H9 (cell line): ENCODE data around the gene ZC3H18. TPM values are rescaled to one million over a fixed set of nuclear protein-coding genes. Genes with fewer than 3 reads are reported as not detected.

Experiments used
- DNase-seq: peaks from one replicate; pipeline ENCODE4 v3.0.0-alpha.2; 2017
- H2AFZ ChIP-seq: one replicate; pipeline ENCODE4 v1.6.1; 2013; ENCODE audit warnings: mild to moderate bottlenecking, low read length, control low read depth, moderate library complexity
- H2AK5ac ChIP-seq: 2 replicates; pipeline ENCODE4 v1.6.1; 2013; ENCODE audit warnings: low read length, control low read depth, mixed read lengths; ENCODE audit not compliant: insufficient read length
- H2BK120ac ChIP-seq: one replicate; pipeline ENCODE4 v1.6.1; 2013; ENCODE audit warnings: low read depth, mild to moderate bottlenecking, low read length, control low read depth, inconsistent platforms; ENCODE audit not compliant: poor library complexity, severe bottlenecking
- H2BK12ac ChIP-seq: 2 replicates; pipeline ENCODE4 v1.6.1; 2013; ENCODE audit warnings: low read length, control low read depth, mixed read lengths, low read depth; ENCODE audit not compliant: insufficient read length
- H2BK15ac ChIP-seq: 2 replicates; pipeline ENCODE4 v1.6.1; 2013; ENCODE audit warnings: low read depth, low read length, control low read depth
- H2BK20ac ChIP-seq: one replicate; pipeline ENCODE4 v1.6.1; 2013; ENCODE audit warnings: low read depth, mild to moderate bottlenecking, low read length, control low read depth, inconsistent platforms; ENCODE audit not compliant: poor library complexity, severe bottlenecking
- H2BK5ac ChIP-seq: 2 replicates; pipeline ENCODE4 v1.6.1; 2013; ENCODE audit warnings: low read length, control low read depth, mixed read lengths; ENCODE audit not compliant: insufficient read length
- H3K14ac ChIP-seq: 2 replicates; pipeline ENCODE4 v1.6.1; 2013; ENCODE audit warnings: low read length, control low read depth; ENCODE audit not compliant: insufficient read depth
- H3K18ac ChIP-seq: 2 replicates; pipeline ENCODE4 v1.6.1; 2013; ENCODE audit warnings: low read depth, mild to moderate bottlenecking, mixed read lengths, low read length, control low read depth; ENCODE audit not compliant: insufficient read length
- H3K23ac ChIP-seq: 2 replicates; pipeline ENCODE4 v1.6.1; 2013; ENCODE audit warnings: low read length, control low read depth, mixed read lengths, low read depth; ENCODE audit not compliant: insufficient read length
- H3K23me2 ChIP-seq: 2 replicates; pipeline ENCODE4 v1.6.1; 2013; ENCODE audit warnings: low read depth, mild to moderate bottlenecking, mixed read lengths, low read length, control low read depth; ENCODE audit not compliant: insufficient read length, poor library complexity, severe bottlenecking
- H3K27ac ChIP-seq: 2 replicates; pipeline ENCODE4 v1.5.1; 2013; ENCODE audit warnings: low read length, control low read depth, mixed read lengths, low read depth; ENCODE audit not compliant: insufficient read length
- H3K27me3 ChIP-seq: 2 replicates; pipeline ENCODE4 v1.6.1; 2013; ENCODE audit warnings: low read length, control low read depth, inconsistent platforms; ENCODE audit not compliant: insufficient read depth
- H3K4ac ChIP-seq: 2 replicates; pipeline ENCODE4 v1.6.1; 2013; ENCODE audit warnings: low read depth, mild to moderate bottlenecking, control low read depth, inconsistent platforms, low read length, moderate library complexity
- H3K4me1 ChIP-seq: 2 replicates; pipeline ENCODE4 v1.6.1; 2013; ENCODE audit warnings: low read length, control low read depth, inconsistent platforms; ENCODE audit not compliant: insufficient read depth
- H3K4me2 ChIP-seq: 2 replicates; pipeline ENCODE4 v1.6.1; 2013; ENCODE audit warnings: low read length, control low read depth, mixed read lengths; ENCODE audit not compliant: insufficient read length, insufficient read depth
- H3K56ac ChIP-seq: 2 replicates; pipeline ENCODE4 v1.6.1; 2013; ENCODE audit warnings: low read depth, mild to moderate bottlenecking, mixed read lengths, low read length, control low read depth; ENCODE audit not compliant: insufficient read length
- H3K79me1 ChIP-seq: 2 replicates; pipeline ENCODE4 v1.6.1; 2013; ENCODE audit warnings: low read depth, mild to moderate bottlenecking, moderate library complexity, low read length, control low read depth, inconsistent platforms; ENCODE audit not compliant: insufficient read depth, poor library complexity, severe bottlenecking
- H3K79me2 ChIP-seq: 2 replicates; pipeline ENCODE4 v1.6.1; 2013; ENCODE audit warnings: low read length, control low read depth, inconsistent platforms; ENCODE audit not compliant: insufficient read depth
- H3K9ac ChIP-seq: 2 replicates; pipeline ENCODE4 v1.6.1; 2013; ENCODE audit warnings: low read length, control low read depth, mixed read lengths; ENCODE audit not compliant: insufficient read length; ENCODE audit errors: extremely low read depth
- H3K9me3 ChIP-seq: one replicate; pipeline ENCODE4 v1.6.1; 2013; ENCODE audit warnings: low read depth, low read length, inconsistent platforms; ENCODE audit not compliant: control insufficient read depth
- H3T11ph ChIP-seq: one replicate; pipeline ENCODE4 v1.6.1; 2013; ENCODE audit warnings: mild to moderate bottlenecking, low read length, control low read depth, inconsistent platforms
- H4K20me1 ChIP-seq: one replicate; pipeline ENCODE4 v1.6.1; 2013; ENCODE audit not compliant: control insufficient read depth, insufficient read length, insufficient read depth
- H4K5ac ChIP-seq: 2 replicates; pipeline ENCODE4 v1.6.1; 2013; ENCODE audit warnings: low read depth, mild to moderate bottlenecking, mixed read lengths, low read length, control low read depth; ENCODE audit not compliant: insufficient read length
- H4K8ac ChIP-seq: replicated peaks from 2 replicates; pipeline ENCODE4 v1.6.1; 2013; ENCODE audit warnings: low read length, control low read depth, mixed read lengths, low read depth; ENCODE audit not compliant: insufficient read length
- H4K91ac ChIP-seq: 2 replicates; pipeline ENCODE4 v1.6.1; 2013; ENCODE audit warnings: low read depth, mild to moderate bottlenecking, moderate library complexity, mixed read lengths, low read length, control low read depth; ENCODE audit not compliant: insufficient read length
- H3K27ac Mint-ChIP-seq, 3 experiments: 2 replicates in 2 of 3; 3 replicates in 1 of 3; pipeline ENCODE4 v1.8.0; 2020 to 2021; ENCODE audit warnings: mixed read lengths in 3 of 3, mild to moderate bottlenecking in 1 of 3, moderate library complexity in 1 of 3
- H3K27me3 Mint-ChIP-seq: 2 replicates; pipeline ENCODE4 v1.8.0; 2021; ENCODE audit warnings: low read depth, mild to moderate bottlenecking, moderate library complexity, mixed read lengths
- H3K36me3 Mint-ChIP-seq, 3 experiments: 2 replicates in 2 of 3; 3 replicates in 1 of 3; pipeline ENCODE4 v1.8.0; 2020 to 2021; ENCODE audit warnings: low read depth in 3 of 3, mixed read lengths in 3 of 3; ENCODE audit not compliant: insufficient read depth in 1 of 3
- H3K4me1 Mint-ChIP-seq, 2 experiments: 2 replicates each; pipeline ENCODE4 v1.8.0; 2020; ENCODE audit warnings: mixed read lengths in 2 of 2
- H3K4me3 Mint-ChIP-seq, 2 experiments: 2 replicates in 1 of 2; 3 replicates in 1 of 2; pipeline ENCODE4 v1.8.0; 2020 to 2021; ENCODE audit warnings: mild to moderate bottlenecking in 2 of 2, mixed read lengths in 2 of 2, moderate library complexity in 1 of 2
- H3K9me3 Mint-ChIP-seq, 2 experiments: 2 replicates in 1 of 2; 3 replicates in 1 of 2; pipeline ENCODE4 v1.8.0; 2020; ENCODE audit warnings: mild to moderate bottlenecking in 2 of 2, mixed read lengths in 2 of 2, moderate library complexity in 1 of 2
- WGBS: extraction: QIAGEN DNeasy Blood & Tissue Kit; methylation state at CpG from one replicate; pipeline ENCODE4 v1.1.7; 2013; ENCODE audit warnings: missing lambda C conversion rate, low lambda C conversion rate, mixed read lengths; ENCODE audit not compliant: insufficient read length; ENCODE audit errors: extremely low coverage; 5-methylcytosine and 5-hydroxymethylcytosine counted together
- total RNA-seq: library from RNA; stranded (reverse); gene quantifications from 2 replicates; pipeline ENCODE4 v1.2.1, GENCODE V29; 2021
- TF ChIP-seq, protein P1 (sequence below): fragments of 200-600 bp; sonication (generic); conservative IDR thresholded peaks from 3 replicates; pipeline ENCODE4 v1.8.0; 2021; ENCODE audit warnings: antibody characterized with exemption, mild to moderate bottlenecking

ZC3H18 gene
- total RNA-seq, 1 experiment from 2014 or later: 69.7 TPM

DNA sequence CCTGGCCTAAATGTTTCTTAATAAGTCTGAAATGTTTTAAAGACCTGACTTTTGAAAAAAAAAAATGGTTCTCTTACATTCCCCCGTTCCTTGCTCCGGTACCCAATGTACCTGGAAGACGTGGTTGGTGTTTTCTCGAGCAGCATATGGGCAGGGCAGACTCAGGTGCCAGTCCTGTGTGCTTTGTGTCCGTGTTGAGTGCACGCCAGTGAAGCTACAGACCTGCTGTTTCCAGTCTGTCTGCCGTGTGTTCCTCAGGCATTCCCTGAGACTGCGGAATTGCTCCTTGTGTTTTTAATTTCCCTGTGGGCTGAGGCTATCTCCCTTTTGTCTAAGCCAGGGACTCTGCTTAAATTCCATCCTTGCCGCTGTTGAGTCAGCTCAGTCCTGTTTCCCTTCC, 56.4 kb downstream of the ZC3H18 start:
- Histone ChIP-seq H3K23me2 (no peaks in the 10 kb centered on the region), H2AK5ac (no peak overlapping the region), H3K56ac (no peak overlapping the region), H3K4me2 (no peak overlapping the region), H3K4me1 (no peaks in the 10 kb centered on the region), H3K18ac (no peak overlapping the region), H2BK15ac (no peak overlapping the region), H4K91ac (no peak overlapping the region), H4K8ac (no peak overlapping the region), H3K79me1 (no peaks in the 10 kb centered on the region), H3K14ac (no peak overlapping the region), H3T11ph (no peak overlapping the region), H3K79me2 (no peaks in the 10 kb centered on the region), H2BK120ac (no peak overlapping the region), H3K23ac (no peak overlapping the region), H3K9me3 (no peaks in the 10 kb centered on the region), H4K5ac (no peak overlapping the region), H3K9ac (no peak overlapping the region), H2BK20ac (no peak overlapping the region), H2AFZ (no peak overlapping the region), H3K4ac (no peak overlapping the region), H3K27me3 (no peaks in the 10 kb centered on the region), H2BK5ac (no peak overlapping the region), H3K27ac (peak overlapping the region; percentile 38), H2BK12ac (no peak overlapping the region), H4K20me1 (no peaks in the 10 kb centered on the region)
- Mint-ChIP-seq H3K27ac (peak overlapping the region in 2 of 3 experiments; percentile 30 to 73; a peak in 3 of 7 replicates), H3K4me1 (peaks cover 0 to 20% of the 10 kb centered on the region in 2 experiments; a peak in 3 of 4 replicates), H3K4me3 (no peak overlapping the region), H3K27me3 (no peaks in the 10 kb centered on the region), H3K36me3 (peaks cover 24 to 79% (median 72%) of the 10 kb centered on the region in 3 experiments; a peak in 6 of 7 replicates), H3K9me3 (no peaks in the 10 kb centered on the region; a peak in 2 of 5 replicates)
- TF ChIP-seq, protein P1, sequence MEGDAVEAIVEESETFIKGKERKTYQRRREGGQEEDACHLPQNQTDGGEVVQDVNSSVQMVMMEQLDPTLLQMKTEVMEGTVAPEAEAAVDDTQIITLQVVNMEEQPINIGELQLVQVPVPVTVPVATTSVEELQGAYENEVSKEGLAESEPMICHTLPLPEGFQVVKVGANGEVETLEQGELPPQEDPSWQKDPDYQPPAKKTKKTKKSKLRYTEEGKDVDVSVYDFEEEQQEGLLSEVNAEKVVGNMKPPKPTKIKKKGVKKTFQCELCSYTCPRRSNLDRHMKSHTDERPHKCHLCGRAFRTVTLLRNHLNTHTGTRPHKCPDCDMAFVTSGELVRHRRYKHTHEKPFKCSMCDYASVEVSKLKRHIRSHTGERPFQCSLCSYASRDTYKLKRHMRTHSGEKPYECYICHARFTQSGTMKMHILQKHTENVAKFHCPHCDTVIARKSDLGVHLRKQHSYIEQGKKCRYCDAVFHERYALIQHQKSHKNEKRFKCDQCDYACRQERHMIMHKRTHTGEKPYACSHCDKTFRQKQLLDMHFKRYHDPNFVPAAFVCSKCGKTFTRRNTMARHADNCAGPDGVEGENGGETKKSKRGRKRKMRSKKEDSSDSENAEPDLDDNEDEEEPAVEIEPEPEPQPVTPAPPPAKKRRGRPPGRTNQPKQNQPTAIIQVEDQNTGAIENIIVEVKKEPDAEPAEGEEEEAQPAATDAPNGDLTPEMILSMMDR: no peak
- WGBS: no CpG with 5 or more reads among the region's 9 CpGs
- no peak for DNase-seq
